HG03196 (cell line): Measurements from ENCODE around the gene GPATCH3.
"Not testable (repeated sequence)": the region's sequence is repeated elsewhere in the genome, so short reads cannot be mapped to it uniquely, and the experiment has no call there.

ENCODE experiments used
- ATAC-seq: cut with Tn5 transposase; IDR thresholded peaks from one replicate; pipeline ENCODE4 v1.9.1; 2021; ENCODE audit not compliant: unreplicated experiment

The GPATCH3 gene

GRCh38 chr1:26900001-26900814 lies at the start of gene GPATCH3:
GPATCH3 (minus strand) TSS chr1:26900467; CDS start chr1:26900442, 25 bp downstream.
- peak; percentile 85 for ATAC-seq

- ATAC-seq, result no peak
Observed at GRCh38 chr1:26949926-26950319, 49.7 kb upstream of the GPATCH3 start.

GRCh38 chr1:26949266-26949925 lies 49.1 kb upstream of the GPATCH3 start:
- ATAC-seq, result no peak

GRCh38 chr1:26948725-26949057 lies 48.4 kb upstream of the GPATCH3 start:
- ATAC-seq, result not testable (repeated sequence)

- ATAC-seq, result no peak
Observed at GRCh38 chr1:26946270-26946669, 46.0 kb upstream of the GPATCH3 start.

GRCh38 chr1:26945728-26946127 lies 45.5 kb upstream of the GPATCH3 start:
- no peak for ATAC-seq

- no peak for ATAC-seq
Observed at GRCh38 chr1:26945138-26945537, 44.9 kb upstream of the GPATCH3 start.

GRCh38 chr1:26942656-26943055 lies 42.4 kb upstream of the GPATCH3 start:
- no peak for ATAC-seq

- no peak for ATAC-seq
Observed at GRCh38 chr1:26941311-26941710, 41.0 kb upstream of the GPATCH3 start.

- ATAC-seq, result no peak
Observed at GRCh38 chr1:26938659-26939025, 38.4 kb upstream of the GPATCH3 start.

- ATAC-seq, result no peak
Observed at GRCh38 chr1:26938004-26938658, 37.9 kb upstream of the GPATCH3 start.

- ATAC-seq, result no peak
Observed at GRCh38 chr1:26936823-26937222, 36.6 kb upstream of the GPATCH3 start.

GRCh38 chr1:26932531-26932930 lies 32.3 kb upstream of the GPATCH3 start:
- no peak for ATAC-seq

GRCh38 chr1:26923711-26924110 lies 23.4 kb upstream of the GPATCH3 start:
- ATAC-seq, result no peak

GRCh38 chr1:26922901-26923300 lies 22.6 kb upstream of the GPATCH3 start:
- ATAC-seq, result no peak

- no peak for ATAC-seq
Observed at GRCh38 chr1:26922431-26922729, 22.1 kb upstream of the GPATCH3 start.

- peak; percentile 96 for ATAC-seq
Observed at GRCh38 chr1:26921540-26922430, 21.5 kb upstream of the GPATCH3 start, which contains the start of gene NUDC. NUDC (plus strand) TSS chr1:26921743; CDS start chr1:26921849, 106 bp downstream.

- no peak for ATAC-seq
Observed at GRCh38 chr1:26921126-26921539, 20.9 kb upstream of the GPATCH3 start.

- no peak for ATAC-seq
Observed at GRCh38 chr1:26915204-26915842, 15.1 kb upstream of the GPATCH3 start.

GRCh38 chr1:26913754-26914619 lies 13.7 kb upstream of the GPATCH3 start, which contains the start of gene NR0B2:
NR0B2 (minus strand) TSS chr1:26913975; CDS start chr1:26913940, 35 bp downstream.
- no peak for ATAC-seq
